K562 (cell line): Measurements from ENCODE around the gene L3MBTL3.

Source experiments
- POLR2A ChIP-seq: fragments of 450-650 bp; conservative IDR thresholded peaks from 2 replicates; pipeline ENCODE4 v1.6.1; 2016
- THRAP3 ChIP-seq: fragments of 450-650 bp; IDR thresholded peaks from 2 replicates; pipeline ENCODE4 v1.6.1; 2016; ENCODE audit warnings: mild to moderate bottlenecking, inconsistent platforms, borderline replicate concordance
- TF ChIP-seq, protein P1 (sequence below), 2 experiments: fragments of 450-650 bp in 1 of 2; sonication (generic) in 1 of 2; formaldehyde crosslinking in 1 of 2; IDR thresholded peaks in 1 of 2; conservative IDR thresholded peaks in 1 of 2; 2 replicates each; pipeline versions ENCODE4 v1.6.1 to v1.8.1; 2016 to 2023; ENCODE audit warnings: mild to moderate bottlenecking in 2 of 2, moderate library complexity in 2 of 2, inconsistent platforms in 1 of 2, missing genetic modification reagents in 1 of 2

GRCh38 chr6:130009146-130009545 lies 9.2 kb upstream of the L3MBTL3 start:
- TF ChIP-seq, protein P1, sequence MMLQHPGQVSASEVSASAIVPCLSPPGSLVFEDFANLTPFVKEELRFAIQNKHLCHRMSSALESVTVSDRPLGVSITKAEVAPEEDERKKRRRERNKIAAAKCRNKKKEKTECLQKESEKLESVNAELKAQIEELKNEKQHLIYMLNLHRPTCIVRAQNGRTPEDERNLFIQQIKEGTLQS (IDR thresholded peaks at IDR 0.05): no peak
- TF ChIP-seq, protein P1 (CRISPR knock-in tag; conservative IDR thresholded peaks at IDR 0.05): no peak
- no peak for TF ChIP-seq POLR2A
- TF ChIP-seq THRAP3: no peak
